Measurements from ENCODE around the gene PSMD1.
"Not testable (repeated sequence)": the region's sequence is repeated elsewhere in the genome, so short reads cannot be mapped to it uniquely, and the experiment has no call there.

Gene PSMD1

GRCh38 chr2:231056453-231057416, at the start of gene PSMD1:
Gene PSMD1, plus strand, starts transcription at chr2:231056867. Its CDS starts 159 bp downstream, at chr2:231057026.
- DNase-seq (ENCODE audit: low read depth): peak; percentile 87

- no peak for DNase-seq (ENCODE audit: low read depth)
Measured at GRCh38 chr2:231007286-231008098, 49.2 kb upstream of the PSMD1 start.

GRCh38 chr2:231008131-231008530, 48.5 kb upstream of the PSMD1 start:
- DNase-seq (ENCODE audit: low read depth): no peak

GRCh38 chr2:231009236-231009919, 47.3 kb upstream of the PSMD1 start:
- no peak for DNase-seq (ENCODE audit: low read depth)

GRCh38 chr2:231010201-231010730, 46.4 kb upstream of the PSMD1 start:
- DNase-seq (ENCODE audit: low read depth): no peak

- no peak for DNase-seq (ENCODE audit: low read depth)
Measured at GRCh38 chr2:231011526-231011925, 45.1 kb upstream of the PSMD1 start.

- no peak for DNase-seq (ENCODE audit: low read depth)
Measured at GRCh38 chr2:231012463-231012862, 44.2 kb upstream of the PSMD1 start.

GRCh38 chr2:231013820-231014219, 42.8 kb upstream of the PSMD1 start:
- no peak for DNase-seq (ENCODE audit: low read depth)

- no peak for DNase-seq (ENCODE audit: low read depth)
Measured at GRCh38 chr2:231015478-231015877, 41.2 kb upstream of the PSMD1 start.

GRCh38 chr2:231015926-231016325, 40.7 kb upstream of the PSMD1 start:
- no peak for DNase-seq (ENCODE audit: low read depth)

GRCh38 chr2:231016566-231017230, 40.0 kb upstream of the PSMD1 start:
- DNase-seq (ENCODE audit: low read depth): no peak

GRCh38 chr2:231017231-231017598, 39.5 kb upstream of the PSMD1 start:
- no peak for DNase-seq (ENCODE audit: low read depth)

- DNase-seq (ENCODE audit: low read depth): no peak
Measured at GRCh38 chr2:231018184-231018583, 38.5 kb upstream of the PSMD1 start.

- DNase-seq (ENCODE audit: low read depth): not testable (repeated sequence)
Measured at GRCh38 chr2:231025059-231025458, 31.6 kb upstream of the PSMD1 start.

GRCh38 chr2:231028889-231029288, 27.8 kb upstream of the PSMD1 start:
- no peak for DNase-seq (ENCODE audit: low read depth)

- DNase-seq (ENCODE audit: low read depth): no peak
Measured at GRCh38 chr2:231029563-231029962, 27.1 kb upstream of the PSMD1 start.

GRCh38 chr2:231030725-231031124, 25.9 kb upstream of the PSMD1 start:
- no peak for DNase-seq (ENCODE audit: low read depth)

GRCh38 chr2:231032575-231033140, 24.0 kb upstream of the PSMD1 start:
- no peak for DNase-seq (ENCODE audit: low read depth)

GRCh38 chr2:231033147-231034132, 23.2 kb upstream of the PSMD1 start:
- DNase-seq (ENCODE audit: low read depth): no peak

Data from activated T-cell treated with anti-CD3 and anti-CD28 coated beads for 48 hours (primary cell).